Measurements from ENCODE around the gene SDR42E2.
"Not testable (repeated sequence)": the region's sequence is repeated elsewhere in the genome, so short reads cannot be mapped to it uniquely, and the experiment has no call there.

Gene SDR42E2

DNA sequence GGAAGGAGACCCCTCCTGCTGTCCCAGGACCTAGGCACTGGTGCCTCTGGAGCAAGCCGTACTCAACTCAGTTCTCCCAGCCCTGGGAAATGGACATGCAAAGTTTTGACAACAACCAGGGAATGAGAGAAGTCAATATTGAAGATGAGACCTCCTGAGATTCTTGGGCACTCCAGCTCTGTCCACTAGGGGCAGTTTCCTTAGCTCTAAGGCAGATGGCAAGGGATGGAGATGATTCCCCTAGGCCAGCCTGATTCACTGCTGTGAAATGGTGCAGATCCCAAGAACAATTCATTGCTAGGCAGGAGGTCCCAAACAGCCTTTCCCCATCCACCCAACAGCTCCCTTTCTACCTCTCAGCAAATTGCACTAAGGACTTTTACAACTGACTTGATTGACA lies 20.5 kb upstream of the SDR42E2 start:
- no peak for DNase-seq (ENCODE audit: extremely low read depth, low read depth)
- TF ChIP-seq, protein P1, sequence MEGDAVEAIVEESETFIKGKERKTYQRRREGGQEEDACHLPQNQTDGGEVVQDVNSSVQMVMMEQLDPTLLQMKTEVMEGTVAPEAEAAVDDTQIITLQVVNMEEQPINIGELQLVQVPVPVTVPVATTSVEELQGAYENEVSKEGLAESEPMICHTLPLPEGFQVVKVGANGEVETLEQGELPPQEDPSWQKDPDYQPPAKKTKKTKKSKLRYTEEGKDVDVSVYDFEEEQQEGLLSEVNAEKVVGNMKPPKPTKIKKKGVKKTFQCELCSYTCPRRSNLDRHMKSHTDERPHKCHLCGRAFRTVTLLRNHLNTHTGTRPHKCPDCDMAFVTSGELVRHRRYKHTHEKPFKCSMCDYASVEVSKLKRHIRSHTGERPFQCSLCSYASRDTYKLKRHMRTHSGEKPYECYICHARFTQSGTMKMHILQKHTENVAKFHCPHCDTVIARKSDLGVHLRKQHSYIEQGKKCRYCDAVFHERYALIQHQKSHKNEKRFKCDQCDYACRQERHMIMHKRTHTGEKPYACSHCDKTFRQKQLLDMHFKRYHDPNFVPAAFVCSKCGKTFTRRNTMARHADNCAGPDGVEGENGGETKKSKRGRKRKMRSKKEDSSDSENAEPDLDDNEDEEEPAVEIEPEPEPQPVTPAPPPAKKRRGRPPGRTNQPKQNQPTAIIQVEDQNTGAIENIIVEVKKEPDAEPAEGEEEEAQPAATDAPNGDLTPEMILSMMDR (IDR thresholded peaks at IDR 0.05; ENCODE audit: low read depth, low read length), result peak; percentile 27

DNA sequence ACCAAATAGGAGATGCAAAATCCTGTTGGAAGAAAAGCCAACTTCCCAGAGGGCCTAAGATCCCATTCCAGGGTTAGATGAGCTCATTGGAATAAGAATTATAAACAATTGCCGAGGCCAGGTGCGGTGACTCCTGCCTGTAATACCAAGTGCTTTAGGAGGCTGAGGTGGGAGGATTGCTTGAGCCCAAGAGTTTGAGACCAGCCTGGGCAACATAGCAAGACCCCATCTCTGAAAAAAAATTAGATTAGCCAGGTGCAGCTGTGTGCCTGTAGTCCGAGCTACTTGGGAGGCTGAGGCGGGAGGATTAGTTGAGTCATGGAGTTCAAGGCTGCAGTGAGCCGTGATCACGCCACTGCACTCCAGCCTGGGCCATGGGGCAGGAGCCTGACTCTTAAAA lies 17.8 kb upstream of the SDR42E2 start:
- TF ChIP-seq, protein P1 (IDR thresholded peaks at IDR 0.05; ENCODE audit: low read depth, low read length), result no peak
- DNase-seq (ENCODE audit: extremely low read depth, low read depth), result no peak

DNA sequence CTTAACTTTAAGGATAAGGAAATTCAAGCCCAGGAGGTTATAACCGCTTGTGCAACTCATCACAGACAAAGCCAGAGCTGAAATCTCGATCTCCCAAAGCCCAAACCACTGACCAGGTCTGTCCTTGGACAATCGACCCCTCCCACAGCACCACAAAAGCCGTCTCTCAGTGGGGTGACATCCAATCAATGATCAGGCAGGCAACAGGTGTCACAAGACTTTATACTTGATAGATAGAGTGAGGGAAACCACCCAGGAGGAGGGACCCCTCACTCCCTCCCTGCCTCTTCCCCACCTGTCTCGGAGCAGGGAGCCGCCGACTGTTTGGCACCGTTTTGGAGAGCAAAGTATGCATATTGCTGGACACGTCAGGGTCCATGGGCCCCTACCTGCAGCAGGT lies 14.5 kb upstream of the SDR42E2 start:
- TF ChIP-seq, protein P1 (IDR thresholded peaks at IDR 0.05; ENCODE audit: low read depth, low read length), result no peak
- no peak for DNase-seq (ENCODE audit: extremely low read depth, low read depth)

DNA sequence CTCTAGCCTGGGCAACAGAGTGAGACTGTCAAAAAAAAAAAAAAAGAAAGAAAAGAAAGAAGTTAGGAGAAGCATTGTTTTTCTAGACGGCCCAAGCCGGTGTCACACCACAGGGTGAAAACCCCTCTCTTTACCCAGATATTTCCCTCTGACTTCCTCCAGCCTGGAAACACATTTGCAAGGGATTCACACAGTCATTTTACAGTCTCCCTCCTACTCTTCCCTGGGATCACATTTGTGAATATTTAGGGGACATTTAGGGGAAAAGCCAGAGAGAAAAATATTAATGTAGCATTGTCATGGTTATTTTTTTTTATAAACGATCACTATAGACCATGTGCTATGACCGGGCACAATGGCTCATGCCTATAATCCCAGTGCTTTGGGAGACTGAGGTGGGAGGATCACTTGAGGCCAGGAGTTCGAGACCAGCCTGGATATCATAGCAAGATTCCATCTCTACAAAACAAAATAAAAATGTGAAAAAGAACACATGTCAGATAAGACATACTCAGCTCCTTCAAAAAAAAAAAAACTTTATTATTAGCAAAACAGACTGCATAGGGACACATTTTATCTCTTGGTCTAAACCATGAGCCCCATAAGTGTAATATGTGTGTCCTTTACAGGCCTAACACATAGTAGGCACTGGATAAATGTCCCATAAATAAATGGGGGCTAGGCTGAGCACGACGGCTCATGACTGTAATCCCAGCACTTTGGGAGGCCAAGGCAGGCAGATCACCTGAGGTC lies 10.9 kb upstream of the SDR42E2 start:
- TF ChIP-seq, protein P1 (IDR thresholded peaks at IDR 0.05; ENCODE audit: low read depth, low read length), result no peak
- DNase-seq (ENCODE audit: extremely low read depth, low read depth), result no peak

DNA sequence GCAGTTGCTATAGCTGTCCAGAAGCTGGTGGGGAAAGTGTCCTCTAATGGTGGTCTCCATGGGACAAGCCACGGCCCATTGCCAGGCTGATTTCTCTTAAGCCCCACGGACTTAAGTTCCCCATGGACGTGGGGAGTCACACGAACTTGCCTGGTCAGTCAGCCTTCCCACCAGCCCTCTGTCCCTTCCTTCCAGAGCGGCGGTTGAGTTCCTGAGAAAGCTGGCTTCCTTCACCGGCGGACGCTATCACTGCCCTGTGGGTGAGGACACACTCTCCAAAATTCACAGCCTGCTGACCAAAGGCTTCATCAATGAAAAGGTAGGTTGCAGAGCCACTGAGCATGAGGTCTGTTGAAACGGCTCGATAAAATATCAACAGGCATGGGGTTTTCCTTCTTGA lies 10.0 kb upstream of the SDR42E2 start:
- TF ChIP-seq, protein P1 (IDR thresholded peaks at IDR 0.05; ENCODE audit: low read depth, low read length), result no peak
- no peak for DNase-seq (ENCODE audit: extremely low read depth, low read depth)

DNA sequence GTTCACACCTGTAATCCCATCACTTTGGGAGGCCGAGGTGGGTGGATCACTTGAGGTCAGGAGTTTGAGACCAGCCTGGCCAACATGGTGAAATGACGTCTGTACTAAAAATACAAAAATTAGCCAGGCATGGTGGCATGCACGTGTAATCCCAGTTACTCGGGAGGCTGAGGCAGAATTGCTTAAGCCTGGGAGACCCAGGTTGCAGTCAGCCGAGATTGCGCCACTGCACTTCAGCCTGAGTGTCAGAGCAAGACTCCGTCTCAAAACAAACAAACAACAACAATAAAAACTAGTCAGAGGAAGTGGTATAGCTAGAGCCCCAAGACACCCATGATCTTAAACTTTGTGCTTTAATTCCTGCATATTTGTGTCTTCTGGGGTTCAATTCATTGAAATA lies 9.2 kb upstream of the SDR42E2 start:
- not testable (repeated sequence) for DNase-seq (ENCODE audit: extremely low read depth, low read depth)

DNA sequence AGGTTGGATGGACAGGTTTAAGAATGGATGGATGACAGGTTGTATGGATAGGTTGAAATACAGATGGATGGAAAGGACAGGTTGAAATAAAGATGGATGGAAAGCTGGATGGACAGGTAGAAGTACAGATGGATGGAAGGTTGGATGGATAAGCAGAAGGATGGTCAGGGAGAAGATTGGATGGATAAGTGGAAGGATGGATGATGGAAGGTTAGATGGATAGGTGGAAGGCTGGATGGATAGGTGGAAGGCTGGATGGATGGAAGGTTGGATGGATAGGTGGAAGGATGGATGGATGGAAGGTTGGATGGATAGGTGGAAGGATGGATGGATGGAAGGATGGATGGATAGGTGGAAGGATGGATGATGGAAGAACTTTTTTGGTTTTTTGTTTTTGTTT lies 905 bp upstream of the SDR42E2 start:
- TF ChIP-seq, protein P1 (IDR thresholded peaks at IDR 0.05; ENCODE audit: low read depth, low read length), result no peak
- DNase-seq (ENCODE audit: extremely low read depth, low read depth), result no peak

DNA sequence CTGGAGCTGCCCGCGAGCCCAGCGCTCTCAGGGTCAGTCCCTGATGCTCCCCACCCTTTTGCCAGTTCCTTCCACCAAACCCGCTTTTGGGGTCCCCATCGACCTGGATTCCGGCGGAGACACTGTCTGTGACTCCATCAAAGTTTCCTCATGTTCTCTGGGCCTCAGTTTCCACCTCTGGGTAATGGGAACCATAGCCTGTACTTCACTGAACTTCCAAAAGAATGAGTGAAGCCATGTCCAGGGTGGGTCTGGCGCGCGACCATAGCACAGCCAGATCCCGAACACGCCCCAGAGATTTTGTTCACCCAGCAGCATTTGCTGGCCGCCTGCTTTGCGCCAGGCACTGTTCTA lies 327 bp downstream of the SDR42E2 start:
- DNase-seq (ENCODE audit: extremely low read depth, low read depth), result no peak
- TF ChIP-seq, protein P1 (IDR thresholded peaks at IDR 0.05; ENCODE audit: low read depth, low read length), result no peak

Measured in AG09319 (cell line).